HepG2 (cell line): ENCODE measurements around the gene TSPAN18. TPM values are rescaled to one million over a fixed set of nuclear protein-coding genes. Genes with fewer than 3 reads are reported as not detected.

Source experiments
- ATAC-seq: fragments of 200-7000 bp; cut with Tn5 transposase; 3 replicates; pipeline ENCODE4 v1.9.1; 2020; ENCODE audit warnings: mild to moderate bottlenecking, moderate library complexity
- BruUV-seq: library from RNA; stranded (reverse); fragments of 400-500 nt; replicated peaks from 2 replicates; lab custom pipeline; 2021; lab: Mats Ljungman, UMichigan
- CTCF ChIA-PET: fragments of 300-600 bp; formaldehyde crosslinking; extraction: SDS; loops from one replicate; lab custom pipeline; 2021; ENCODE audit warnings: low total read pairs, inconsistent platforms, low intra/inter-chr PET ratio; lab: Yijun Ruan, JAX
- POLR2A ChIA-PET: fragments of 350-600 bp; sonication (Branson Sonifier 250); formaldehyde crosslinking; loops from one replicate; lab custom pipeline; 2020; ENCODE audit warnings: antibody characterized with exemption, inconsistent platforms; lab: Yijun Ruan, JAX
- DNase-seq: peaks from one replicate; pipeline ENCODE4 v3.0.0-alpha.2; 2015; ENCODE audit warnings: low spot score
- FAIRE-seq: peaks from 3 replicates; lab custom pipeline; 2011; peaks lifted over from hg19 to GRCh38; lab: Jason Lieb, UNC
- H2AFZ ChIP-seq: one replicate; pipeline ENCODE4 v1.6.1; 2011; ENCODE audit warnings: low read length, inconsistent platforms
- H3K27ac ChIP-seq: fragments of 300-600 bp; 3 replicates; pipeline ENCODE4 v1.8.0; 2011; ENCODE audit warnings: mixed run types, mild to moderate bottlenecking, mixed read lengths, low read length, inconsistent platforms; ENCODE audit not compliant: insufficient read depth; ENCODE audit errors: extremely low read length
- H3K27me3 ChIP-seq, 2 experiments: fragments of 200-600 bp in 1 of 2; 2 replicates in 1 of 2; 3 replicates in 1 of 2; pipeline versions ENCODE4 v1.6.0 to v1.8.0; 2011; ENCODE audit warnings: low read length in 2 of 2, mild to moderate bottlenecking in 2 of 2, moderate library complexity in 2 of 2, inconsistent platforms in 1 of 2; ENCODE audit not compliant: insufficient read depth in 2 of 2, control insufficient read depth in 1 of 2
- H3K36me3 ChIP-seq, 2 experiments: fragments of 200-600 bp in 1 of 2; replicated peaks in 1 of 2; 2 replicates in 1 of 2; 3 replicates in 1 of 2; pipeline versions ENCODE4 v1.5.1 to v1.8.0; 2011; ENCODE audit warnings: low read length in 2 of 2, inconsistent platforms in 1 of 2; ENCODE audit not compliant: insufficient read depth in 2 of 2, control insufficient read depth in 1 of 2
- H3K4me1 ChIP-seq: 2 replicates; pipeline ENCODE4 v1.5.1; 2012; ENCODE audit warnings: low read length, inconsistent platforms; ENCODE audit not compliant: insufficient read depth
- H3K4me2 ChIP-seq: 2 replicates; pipeline ENCODE4 v1.6.0; 2011; ENCODE audit warnings: low read depth, low read length, inconsistent platforms
- H3K4me3 ChIP-seq, 3 experiments: fragments of 200-600 bp in 1 of 3; sonication (generic), shearing (Covaris generic) in 1 of 3; replicated peaks in 1 of 3; 2 replicates each; pipeline ENCODE4 v1.5.1; 2011 to 2016; ENCODE audit warnings: low read length in 3 of 3, inconsistent platforms in 2 of 3, low read depth in 2 of 3, mild to moderate bottlenecking in 2 of 3, control low read depth in 1 of 3, mixed read lengths in 1 of 3; ENCODE audit not compliant: insufficient read depth in 1 of 3
- H3K79me2 ChIP-seq: one replicate; pipeline ENCODE4 v1.6.1; 2011; ENCODE audit warnings: low read length, inconsistent platforms; ENCODE audit not compliant: insufficient read depth
- H3K9ac ChIP-seq: 2 replicates; pipeline ENCODE4 v1.6.0; 2011; ENCODE audit warnings: mild to moderate bottlenecking, low read depth, low read length, inconsistent platforms; ENCODE audit not compliant: insufficient read depth
- H3K9me3 ChIP-seq: 2 replicates; pipeline ENCODE4 v1.5.1; 2012; ENCODE audit warnings: mild to moderate bottlenecking, low read length
- H4K20me1 ChIP-seq: 2 replicates; pipeline ENCODE4 v1.6.0; 2011; ENCODE audit warnings: inconsistent platforms, mild to moderate bottlenecking, low read length, moderate library complexity; ENCODE audit not compliant: insufficient read depth
- ASH2L ChIP-seq: fragments of 300-600, 200-600 bp; sonication (generic); IDR thresholded peaks from 2 replicates; pipeline ENCODE4 v1.7.0; 2017; ENCODE audit warnings: low read depth, mild to moderate bottlenecking, moderate library complexity, mixed read lengths, low read length; ENCODE audit not compliant: insufficient read length
- BRF2 ChIP-seq: sonication (generic); formaldehyde crosslinking; IDR thresholded peaks from 2 replicates; pipeline ENCODE4 v1.8.1; 2022; ENCODE audit warnings: mild to moderate bottlenecking, missing genetic modification reagents
- CC2D1A ChIP-seq: sonication (generic); formaldehyde crosslinking; IDR thresholded peaks from 2 replicates; pipeline ENCODE4 v1.8.1; 2023; ENCODE audit warnings: mild to moderate bottlenecking, missing genetic modification reagents
- CCDC6 ChIP-seq: sonication (generic); formaldehyde crosslinking; IDR thresholded peaks from 2 replicates; pipeline ENCODE4 v1.8.1; 2022; ENCODE audit warnings: mild to moderate bottlenecking, missing genetic modification reagents, moderate library complexity
- CREB3 ChIP-seq: sonication (generic); formaldehyde crosslinking; IDR thresholded peaks from 2 replicates; pipeline ENCODE4 v1.5.0; 2020; ENCODE audit warnings: missing genetic modification reagents
- EED ChIP-seq: sonication (generic); formaldehyde crosslinking; IDR thresholded peaks from 2 replicates; pipeline ENCODE4 v1.5.0; 2020; ENCODE audit warnings: mild to moderate bottlenecking, missing genetic modification reagents
- HNF4G ChIP-seq, 2 experiments: sonication (generic) in 1 of 2; formaldehyde crosslinking in 1 of 2; IDR thresholded peaks; 2 replicates each; pipeline versions ENCODE4 v1.4.0 to v1.6.1; 2011 to 2020; ENCODE audit warnings: borderline replicate concordance in 2 of 2, low read depth in 2 of 2, mild to moderate bottlenecking in 2 of 2, low read length in 1 of 2, missing genetic modification reagents in 1 of 2, moderate library complexity in 1 of 2
- NR2C2 ChIP-seq: sonication (generic); formaldehyde crosslinking; IDR thresholded peaks from 2 replicates; pipeline ENCODE4 v1.4.0; 2020; ENCODE audit warnings: missing genetic modification reagents, mild to moderate bottlenecking, moderate library complexity, borderline replicate concordance
- POLR2A ChIP-seq, 2 experiments: IDR thresholded peaks; 2 replicates each; pipeline ENCODE4 v1.6.1; 2011; ENCODE audit warnings: low read depth in 2 of 2, low read length in 2 of 2, mild to moderate bottlenecking in 1 of 2, moderate library complexity in 1 of 2; ENCODE audit not compliant: insufficient read depth in 1 of 2
- PRPF4 ChIP-seq: fragments of 200-400 bp; formaldehyde crosslinking; IDR thresholded peaks from 2 replicates; pipeline ENCODE4 v1.6.1; 2016; ENCODE audit warnings: low read length, low read depth; ENCODE audit not compliant: poor library complexity, severe bottlenecking
- XBP1 ChIP-seq: sonication (generic); formaldehyde crosslinking; IDR thresholded peaks from 2 replicates; pipeline ENCODE4 v1.5.0; 2020; ENCODE audit warnings: missing genetic modification reagents
- ZNF468 ChIP-seq: sonication (generic); formaldehyde crosslinking; IDR thresholded peaks from 2 replicates; pipeline ENCODE4 v1.8.0; 2022; ENCODE audit warnings: mild to moderate bottlenecking, moderate library complexity, missing genetic modification reagents
- ZNF615 ChIP-seq: sonication (generic); formaldehyde crosslinking; IDR thresholded peaks from 2 replicates; pipeline ENCODE4 v1.5.0; 2020; ENCODE audit warnings: mild to moderate bottlenecking, missing genetic modification reagents, borderline replicate concordance
- WGBS: methylation state at CpG from one replicate; pipeline ENCODE4 v1.1.6; 2017; ENCODE audit warnings: low lambda C conversion rate; 5-methylcytosine and 5-hydroxymethylcytosine counted together
- in situ Hi-C: cut with HindIII; loops from 2 replicates; pipeline ENCODE4 v1.10.0; 2017; ENCODE audit warnings: low pct_unique_long_range_greater_than_20kb; ENCODE audit not compliant: extremely low pct_ligation_motif_present
- intact Hi-C: fragments of 100-400 bp; cut with micrococcal nuclease; formaldehyde crosslinking; loops from one replicate; pipeline ENCODE4 v1.10.0; 2022; ENCODE audit not compliant: unreplicated experiment
- polyA plus RNA-seq, 8 experiments: library from polyadenylated mRNA; depleted of rRNA in 3 of 8; stranded (reverse) in 7 of 8; unstranded in 1 of 8; fragments of >200 nt; fragmentation: Illumina TruSeq in 4 of 8; extraction: Trizol in 4 of 8; gene quantifications; 2 replicates each; pipeline versions ENCODE4 v1.2.1 to v1.2.3, GENCODE V29; 2011 to 2016; ENCODE audit warnings: low read depth in 4 of 8, missing spikeins in 1 of 8, mixed read lengths in 1 of 8; ENCODE audit not compliant: insufficient read depth in 1 of 8
- total RNA-seq, 5 experiments: library from RNA; depleted of rRNA; stranded (reverse); fragments of >200 nt; fragmentation: Illumina TruSeq; extraction: Trizol; gene quantifications; 2 replicates each; pipeline ENCODE4 v1.2.3, GENCODE V29; 2016; ENCODE audit warnings: low read depth in 1 of 5
- TF ChIP-seq, protein P1 (sequence below): sonication (generic); formaldehyde crosslinking; conservative IDR thresholded peaks from 2 replicates; pipeline ENCODE4 v1.4.0; 2020; ENCODE audit warnings: missing genetic modification reagents
- TF ChIP-seq, protein P2 (sequence below): IDR thresholded peaks from 2 replicates; pipeline ENCODE4 v1.6.1; 2016; ENCODE audit warnings: control low read depth

Gene TSPAN18
- total and polyA plus RNA-seq, 2 of the 13 experiments (the other 11 are each of a cell fraction or from before 2014, with no cell fraction given): not detected

- ATAC-seq (no peak), FAIRE-seq (no peak), DNase-seq (no peak)
- Histone ChIP-seq H3K27ac (no peak overlapping the region), H3K9me3 (no peaks in the 10 kb centered on the region), H2AFZ (no peak overlapping the region), H3K4me1 (no peaks in the 10 kb centered on the region), H4K20me1 (no peaks in the 10 kb centered on the region), H3K79me2 (no peaks in the 10 kb centered on the region), H3K4me3 (no peak overlapping the region), H3K4me2 (no peak overlapping the region), H3K36me3 (no peaks in the 10 kb centered on the region), H3K9ac (no peak overlapping the region), H3K27me3 (peaks cover 3 to 4% of the 10 kb centered on the region in 2 experiments; a peak in 1 of 5 replicates)
- ChIA-PET POLR2A (no interaction called here), CTCF (no interaction called here)
- TF ChIP-seq ASH2L (no peak), POLR2A (IDR thresholded peaks at IDR 0.05; ENCODE audit: insufficient read depth in 1 of 2, low read depth in 2 of 2, low read length in 2 of 2) (no peak), ZNF615 (CRISPR knock-in tag) (no peak), ZNF468 (no peak), CCDC6 (CRISPR knock-in tag) (no peak), HNF4G (IDR thresholded peaks at IDR 0.05; ENCODE audit: borderline replicate concordance, low read depth, low read length) (no peak), HNF4G (CRISPR knock-in tag; IDR thresholded peaks at IDR 0.05; ENCODE audit: borderline replicate concordance, low read depth) (no peak), PRPF4 (no peak), CREB3 (CRISPR knock-in tag) (no peak), NR2C2 (no peak), CC2D1A (CRISPR knock-in tag) (no peak), XBP1 (CRISPR knock-in tag) (no peak), BRF2 (CRISPR knock-in tag) (no peak), EED (no peak)
- TF ChIP-seq, protein P1, sequence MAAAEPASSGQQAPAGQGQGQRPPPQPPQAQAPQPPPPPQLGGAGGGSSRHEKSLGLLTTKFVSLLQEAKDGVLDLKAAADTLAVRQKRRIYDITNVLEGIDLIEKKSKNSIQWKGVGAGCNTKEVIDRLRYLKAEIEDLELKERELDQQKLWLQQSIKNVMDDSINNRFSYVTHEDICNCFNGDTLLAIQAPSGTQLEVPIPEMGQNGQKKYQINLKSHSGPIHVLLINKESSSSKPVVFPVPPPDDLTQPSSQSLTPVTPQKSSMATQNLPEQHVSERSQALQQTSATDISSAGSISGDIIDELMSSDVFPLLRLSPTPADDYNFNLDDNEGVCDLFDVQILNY (CRISPR knock-in tag): no peak
- TF ChIP-seq, protein P2, sequence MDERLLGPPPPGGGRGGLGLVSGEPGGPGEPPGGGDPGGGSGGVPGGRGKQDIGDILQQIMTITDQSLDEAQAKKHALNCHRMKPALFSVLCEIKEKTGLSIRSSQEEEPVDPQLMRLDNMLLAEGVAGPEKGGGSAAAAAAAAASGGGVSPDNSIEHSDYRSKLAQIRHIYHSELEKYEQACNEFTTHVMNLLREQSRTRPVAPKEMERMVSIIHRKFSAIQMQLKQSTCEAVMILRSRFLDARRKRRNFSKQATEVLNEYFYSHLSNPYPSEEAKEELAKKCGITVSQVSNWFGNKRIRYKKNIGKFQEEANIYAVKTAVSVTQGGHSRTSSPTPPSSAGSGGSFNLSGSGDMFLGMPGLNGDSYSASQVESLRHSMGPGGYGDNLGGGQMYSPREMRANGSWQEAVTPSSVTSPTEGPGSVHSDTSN (CRISPR knock-in tag): no peak
- BruUV-seq: no TSS peak
- intact Hi-C loops: no loop called here
- 32% methylated on average over 9 of the region's 13 CpGs for WGBS
- in situ Hi-C loops: loop anchor here (25.0 kb wide), 1 partner anchor 574 kb away; the partner anchor contains the start of gene ALX4
These were observed 159.4 kb downstream of the TSPAN18 start for GRCh38 chr11:44885919-44886789.
